ENCODE measurements around the gene LCT. TPM values are rescaled to one million over a fixed set of nuclear protein-coding genes. Genes with fewer than 3 reads are reported as not detected.

The LCT gene
- total RNA-seq, 1 experiment from 2014 or later = 0.04 TPM

DNA sequence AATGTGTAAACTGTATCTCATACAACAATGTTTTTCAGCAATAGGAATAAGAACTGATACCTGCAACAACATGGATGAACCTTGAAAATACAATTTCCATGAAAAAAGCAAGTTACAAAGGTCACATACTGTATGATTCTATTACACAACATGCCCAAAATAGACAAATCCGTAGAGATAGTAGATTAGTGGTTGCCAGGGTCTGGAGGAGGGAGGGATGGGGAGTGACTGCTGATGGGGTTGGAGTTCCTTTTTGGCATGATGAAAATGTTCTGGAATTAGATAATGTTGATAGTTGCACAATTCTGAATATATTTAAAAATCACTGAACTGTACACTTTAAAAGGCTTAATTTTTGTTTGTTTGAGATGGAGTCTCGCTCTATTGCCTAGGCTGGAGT lies 61.6 kb downstream of the LCT start:
- Histone ChIP-seq H4K20me1 (ENCODE audit: control insufficient read depth, insufficient read depth, insufficient read length) (no peaks in the 10 kb centered on the region), H3K79me2 (ENCODE audit: insufficient read depth, low read length) (no peaks in the 10 kb centered on the region), H2BK5ac (ENCODE audit: insufficient read length, low read length) (no peak overlapping the region), H3K4ac (ENCODE audit: low read depth, low read length) (no peak overlapping the region), H3K18ac (ENCODE audit: insufficient read length, low read depth, low read length) (no peak overlapping the region), H4K91ac (ENCODE audit: insufficient read length, low read depth, low read length) (no peak overlapping the region), H3K27ac (ENCODE audit: insufficient read length, low read depth, low read length) (no peak overlapping the region), H2BK120ac (ENCODE audit: low read depth, low read length, poor library complexity, severe bottlenecking) (no peak overlapping the region), H3T11ph (ENCODE audit: low read length) (no peak overlapping the region), H2AFZ (ENCODE audit: low read length) (no peak overlapping the region), H3K9me3 (ENCODE audit: control insufficient read depth, low read depth, low read length) (no peaks in the 10 kb centered on the region), H3K4me2 (ENCODE audit: insufficient read depth, insufficient read length, low read length) (no peak overlapping the region), H3K4me1 (ENCODE audit: insufficient read depth, low read length) (no peaks in the 10 kb centered on the region), H3K27me3 (ENCODE audit: insufficient read depth, low read length) (no peaks in the 10 kb centered on the region), H3K9ac (ENCODE audit: extremely low read depth, insufficient read length, low read length) (no peak overlapping the region), H3K56ac (ENCODE audit: insufficient read length, low read depth, low read length) (no peak overlapping the region), H2AK5ac (ENCODE audit: insufficient read length, low read length) (no peak overlapping the region), H2BK15ac (ENCODE audit: low read depth, low read length) (no peak overlapping the region), H2BK20ac (ENCODE audit: low read depth, low read length, poor library complexity, severe bottlenecking) (no peak overlapping the region), H4K5ac (ENCODE audit: insufficient read length, low read depth, low read length) (no peak overlapping the region), H2BK12ac (ENCODE audit: insufficient read length, low read depth, low read length) (no peak overlapping the region), H3K23ac (ENCODE audit: insufficient read length, low read depth, low read length) (no peak overlapping the region), H3K23me2 (ENCODE audit: insufficient read length, low read depth, low read length, poor library complexity, severe bottlenecking) (no peaks in the 10 kb centered on the region), H3K79me1 (ENCODE audit: insufficient read depth, low read depth, low read length, poor library complexity, severe bottlenecking) (no peaks in the 10 kb centered on the region), H3K14ac (ENCODE audit: insufficient read depth, low read length) (no peak overlapping the region), H4K8ac (replicated peaks; ENCODE audit: insufficient read length, low read depth, low read length) (no peak overlapping the region)
- TF ChIP-seq, protein P1, sequence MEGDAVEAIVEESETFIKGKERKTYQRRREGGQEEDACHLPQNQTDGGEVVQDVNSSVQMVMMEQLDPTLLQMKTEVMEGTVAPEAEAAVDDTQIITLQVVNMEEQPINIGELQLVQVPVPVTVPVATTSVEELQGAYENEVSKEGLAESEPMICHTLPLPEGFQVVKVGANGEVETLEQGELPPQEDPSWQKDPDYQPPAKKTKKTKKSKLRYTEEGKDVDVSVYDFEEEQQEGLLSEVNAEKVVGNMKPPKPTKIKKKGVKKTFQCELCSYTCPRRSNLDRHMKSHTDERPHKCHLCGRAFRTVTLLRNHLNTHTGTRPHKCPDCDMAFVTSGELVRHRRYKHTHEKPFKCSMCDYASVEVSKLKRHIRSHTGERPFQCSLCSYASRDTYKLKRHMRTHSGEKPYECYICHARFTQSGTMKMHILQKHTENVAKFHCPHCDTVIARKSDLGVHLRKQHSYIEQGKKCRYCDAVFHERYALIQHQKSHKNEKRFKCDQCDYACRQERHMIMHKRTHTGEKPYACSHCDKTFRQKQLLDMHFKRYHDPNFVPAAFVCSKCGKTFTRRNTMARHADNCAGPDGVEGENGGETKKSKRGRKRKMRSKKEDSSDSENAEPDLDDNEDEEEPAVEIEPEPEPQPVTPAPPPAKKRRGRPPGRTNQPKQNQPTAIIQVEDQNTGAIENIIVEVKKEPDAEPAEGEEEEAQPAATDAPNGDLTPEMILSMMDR (conservative IDR thresholded peaks at IDR 0.05) = no peak
- Mint-ChIP-seq H3K4me1 (no peaks in the 10 kb centered on the region), H3K27ac (0 out of 7 replicates have a peak overlapping the region, but pooled peaks of 1 of the 3 experiments have one; percentile 61), H3K4me3 (no peak overlapping the region), H3K27me3 (ENCODE audit: low read depth) (no peaks in the 10 kb centered on the region), H3K9me3 (no peaks in the 10 kb centered on the region), H3K36me3 (ENCODE audit: insufficient read depth in 1 of 3, low read depth in 3 of 3) (peaks cover 43 to 91% (median 80%) of the 10 kb centered on the region in 3 experiments; a peak in 6 of 7 replicates)
- no peak for DNase-seq
- no CpG with 5 or more reads among the region's 2 CpGs for WGBS (ENCODE audit: extremely low coverage, insufficient read length, low lambda C conversion rate)

All from H9 (cell line).